Measurements from ENCODE around the gene PABPC3. TPM values are rescaled to one million over a fixed set of nuclear protein-coding genes. Genes with fewer than 3 reads are reported as not detected.

PABPC3 gene
- total and polyA plus RNA-seq, 2 of the 8 experiments (the other 6 are each of a cell fraction or from before 2014, with no cell fraction given), result 0.18 to 0.48 TPM

DNA sequence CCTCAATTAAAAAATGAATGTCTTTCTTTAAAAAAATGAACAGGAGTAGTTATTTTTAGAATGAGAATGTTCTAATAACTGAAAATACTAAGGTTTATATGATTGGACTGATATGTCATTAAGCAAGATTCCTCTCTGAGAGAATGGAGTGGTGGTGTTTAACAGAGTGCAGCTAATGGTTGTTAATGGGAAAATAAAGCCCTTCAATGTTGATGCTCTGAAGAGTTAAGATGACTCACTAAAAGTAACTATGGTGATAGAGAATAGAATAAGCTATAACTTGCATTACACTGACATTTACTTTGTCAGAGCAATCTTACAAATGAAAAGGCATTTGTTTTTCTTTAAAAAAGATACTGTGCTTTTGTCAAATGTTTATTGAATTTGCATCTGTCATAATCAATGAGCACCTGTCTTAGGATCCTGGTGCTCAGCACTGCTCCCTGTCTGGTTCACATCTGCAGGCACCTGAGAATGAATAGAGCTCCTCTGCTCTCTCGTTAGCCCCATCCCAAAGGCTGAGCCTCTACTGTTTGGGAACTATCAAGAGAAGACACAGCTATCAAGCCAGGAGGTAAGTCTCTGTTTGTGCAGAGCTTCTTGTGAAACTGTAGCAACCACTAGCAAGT is 15.1 kb downstream of the PABPC3 start (continued):
- no peak for TF ChIP-seq EP300 (IDR thresholded peaks at IDR 0.05; ENCODE audit: borderline replicate concordance in 1 of 2, low read depth in 2 of 2, low read length in 2 of 2)
- TF ChIP-seq, protein P1, sequence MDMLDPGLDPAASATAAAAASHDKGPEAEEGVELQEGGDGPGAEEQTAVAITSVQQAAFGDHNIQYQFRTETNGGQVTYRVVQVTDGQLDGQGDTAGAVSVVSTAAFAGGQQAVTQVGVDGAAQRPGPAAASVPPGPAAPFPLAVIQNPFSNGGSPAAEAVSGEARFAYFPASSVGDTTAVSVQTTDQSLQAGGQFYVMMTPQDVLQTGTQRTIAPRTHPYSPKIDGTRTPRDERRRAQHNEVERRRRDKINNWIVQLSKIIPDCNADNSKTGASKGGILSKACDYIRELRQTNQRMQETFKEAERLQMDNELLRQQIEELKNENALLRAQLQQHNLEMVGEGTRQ (IDR thresholded peaks at IDR 0.05; ENCODE audit: low read length), result no peak
- TF ChIP-seq SIN3A (conservative IDR thresholded peaks at IDR 0.05 in 1 of 2, IDR thresholded peaks at IDR 0.05 in 1 of 2; ENCODE audit: low read depth in 1 of 2, low read length in 2 of 2), result no peak
- TF ChIP-seq, protein P2, sequence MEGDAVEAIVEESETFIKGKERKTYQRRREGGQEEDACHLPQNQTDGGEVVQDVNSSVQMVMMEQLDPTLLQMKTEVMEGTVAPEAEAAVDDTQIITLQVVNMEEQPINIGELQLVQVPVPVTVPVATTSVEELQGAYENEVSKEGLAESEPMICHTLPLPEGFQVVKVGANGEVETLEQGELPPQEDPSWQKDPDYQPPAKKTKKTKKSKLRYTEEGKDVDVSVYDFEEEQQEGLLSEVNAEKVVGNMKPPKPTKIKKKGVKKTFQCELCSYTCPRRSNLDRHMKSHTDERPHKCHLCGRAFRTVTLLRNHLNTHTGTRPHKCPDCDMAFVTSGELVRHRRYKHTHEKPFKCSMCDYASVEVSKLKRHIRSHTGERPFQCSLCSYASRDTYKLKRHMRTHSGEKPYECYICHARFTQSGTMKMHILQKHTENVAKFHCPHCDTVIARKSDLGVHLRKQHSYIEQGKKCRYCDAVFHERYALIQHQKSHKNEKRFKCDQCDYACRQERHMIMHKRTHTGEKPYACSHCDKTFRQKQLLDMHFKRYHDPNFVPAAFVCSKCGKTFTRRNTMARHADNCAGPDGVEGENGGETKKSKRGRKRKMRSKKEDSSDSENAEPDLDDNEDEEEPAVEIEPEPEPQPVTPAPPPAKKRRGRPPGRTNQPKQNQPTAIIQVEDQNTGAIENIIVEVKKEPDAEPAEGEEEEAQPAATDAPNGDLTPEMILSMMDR (IDR thresholded peaks at IDR 0.05; ENCODE audit: control extremely low read depth in 1 of 3, insufficient read depth in 1 of 3, low read depth in 1 of 3, low read length in 3 of 3), result no peak
- TF ChIP-seq FOSL1 (IDR thresholded peaks at IDR 0.05; ENCODE audit: insufficient read depth, low read depth, low read length), result no peak
- no peak for TF ChIP-seq SP1 (IDR thresholded peaks at IDR 0.05; ENCODE audit: low read depth, low read length)
- no peak for TF ChIP-seq SAP30 (IDR thresholded peaks at IDR 0.05; ENCODE audit: insufficient read depth, insufficient replicate concordance, low read length)
- no peak for TF ChIP-seq CBX5 (IDR thresholded peaks at IDR 0.05; ENCODE audit: low read depth, low read length)
